ENCODE results near the gene GNAI3. TPM values are rescaled to one million over a fixed set of nuclear protein-coding genes. Genes with fewer than 3 reads are reported as not detected.

GNAI3 gene
- total RNA-seq, 1 experiment from 2014 or later = 9.9 TPM

DNA sequence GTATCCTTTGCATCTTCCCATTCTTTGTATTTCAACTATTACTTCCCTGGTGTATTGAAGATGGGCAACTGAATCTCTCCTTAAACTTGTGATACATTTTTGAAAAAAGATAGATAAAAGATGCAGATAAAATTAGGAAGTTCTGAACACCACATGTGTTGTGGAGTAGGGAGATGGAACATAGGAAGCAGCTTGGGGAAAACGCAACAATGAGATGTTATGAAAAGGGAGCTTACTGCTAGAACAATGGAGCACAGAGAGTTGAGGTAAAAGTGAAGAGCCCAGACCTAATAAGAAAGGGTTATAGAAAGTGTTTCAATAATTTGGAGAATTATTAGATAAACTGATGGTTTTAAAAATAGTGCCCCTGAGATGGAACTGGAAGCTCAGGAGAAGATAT is 20.9 kb downstream of the GNAI3 start:
- H4K8ac ChIP-seq (replicated peaks; ENCODE audit: insufficient read length, low read depth, low read length) = no peak overlapping the region
- Mint-ChIP-seq H3K4me3 (no peak overlapping the region), H3K36me3 (ENCODE audit: insufficient read depth in 1 of 3, low read depth in 3 of 3) (peaks cover 0 to 2% (median 0%) of the 10 kb centered on the region in 3 experiments; a peak in 1 of 7 replicates), H3K27me3 (ENCODE audit: low read depth) (no peaks in the 10 kb centered on the region), H3K9me3 (no peaks in the 10 kb centered on the region), H3K27ac (no peak overlapping the region), H3K4me1 (peaks cover 10 to 12% of the 10 kb centered on the region in 2 experiments)
- H2BK20ac ChIP-seq (ENCODE audit: low read depth, low read length, poor library complexity, severe bottlenecking) = no peak overlapping the region
- no peak overlapping the region for H3K56ac ChIP-seq (ENCODE audit: insufficient read length, low read depth, low read length)
- no peak overlapping the region for H2AK5ac ChIP-seq (ENCODE audit: insufficient read length, low read length)
- H4K5ac ChIP-seq (ENCODE audit: insufficient read length, low read depth, low read length) = no peak overlapping the region
- no peak overlapping the region for H3K14ac ChIP-seq (ENCODE audit: insufficient read depth, low read length)
- no peak overlapping the region for H3K4ac ChIP-seq (ENCODE audit: low read depth, low read length)
- H3K27ac ChIP-seq (ENCODE audit: insufficient read length, low read depth, low read length) = no peak overlapping the region
- no peaks in the 10 kb centered on the region for H3K9me3 ChIP-seq (ENCODE audit: control insufficient read depth, low read depth, low read length)
- no peaks in the 10 kb centered on the region for H3K27me3 ChIP-seq (ENCODE audit: insufficient read depth, low read length)
- no peak overlapping the region for H2AFZ ChIP-seq (ENCODE audit: low read length)
- peaks cover 4% of the 10 kb centered on the region; the same call in 1 of the 2 replicates for H3K4me1 ChIP-seq (ENCODE audit: insufficient read depth, low read length)
- H3K9ac ChIP-seq (ENCODE audit: extremely low read depth, insufficient read length, low read length) = no peak overlapping the region
- TF ChIP-seq, protein P1, sequence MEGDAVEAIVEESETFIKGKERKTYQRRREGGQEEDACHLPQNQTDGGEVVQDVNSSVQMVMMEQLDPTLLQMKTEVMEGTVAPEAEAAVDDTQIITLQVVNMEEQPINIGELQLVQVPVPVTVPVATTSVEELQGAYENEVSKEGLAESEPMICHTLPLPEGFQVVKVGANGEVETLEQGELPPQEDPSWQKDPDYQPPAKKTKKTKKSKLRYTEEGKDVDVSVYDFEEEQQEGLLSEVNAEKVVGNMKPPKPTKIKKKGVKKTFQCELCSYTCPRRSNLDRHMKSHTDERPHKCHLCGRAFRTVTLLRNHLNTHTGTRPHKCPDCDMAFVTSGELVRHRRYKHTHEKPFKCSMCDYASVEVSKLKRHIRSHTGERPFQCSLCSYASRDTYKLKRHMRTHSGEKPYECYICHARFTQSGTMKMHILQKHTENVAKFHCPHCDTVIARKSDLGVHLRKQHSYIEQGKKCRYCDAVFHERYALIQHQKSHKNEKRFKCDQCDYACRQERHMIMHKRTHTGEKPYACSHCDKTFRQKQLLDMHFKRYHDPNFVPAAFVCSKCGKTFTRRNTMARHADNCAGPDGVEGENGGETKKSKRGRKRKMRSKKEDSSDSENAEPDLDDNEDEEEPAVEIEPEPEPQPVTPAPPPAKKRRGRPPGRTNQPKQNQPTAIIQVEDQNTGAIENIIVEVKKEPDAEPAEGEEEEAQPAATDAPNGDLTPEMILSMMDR (conservative IDR thresholded peaks at IDR 0.05) = no peak
- no peaks in the 10 kb centered on the region for H4K20me1 ChIP-seq (ENCODE audit: control insufficient read depth, insufficient read depth, insufficient read length)
- WGBS (ENCODE audit: extremely low coverage, insufficient read length, low lambda C conversion rate) = no CpG with 5 or more reads among the region's 1 CpG
- no peak overlapping the region for H2BK12ac ChIP-seq (ENCODE audit: insufficient read length, low read depth, low read length)
- H4K91ac ChIP-seq (ENCODE audit: insufficient read length, low read depth, low read length) = no peak overlapping the region
- no peak overlapping the region for H2BK120ac ChIP-seq (ENCODE audit: low read depth, low read length, poor library complexity, severe bottlenecking)
- H3K23me2 ChIP-seq (ENCODE audit: insufficient read length, low read depth, low read length, poor library complexity, severe bottlenecking) = no peaks in the 10 kb centered on the region
- H3K79me1 ChIP-seq (ENCODE audit: insufficient read depth, low read depth, low read length, poor library complexity, severe bottlenecking) = peaks cover 3% of the 10 kb centered on the region
- H2BK5ac ChIP-seq (ENCODE audit: insufficient read length, low read length) = no peak overlapping the region
- no peak overlapping the region for H3K4me2 ChIP-seq (ENCODE audit: insufficient read depth, insufficient read length, low read length)
- no peak overlapping the region for H3T11ph ChIP-seq (ENCODE audit: low read length)
- peaks cover 11% of the 10 kb centered on the region; the same call in 1 of the 2 replicates for H3K79me2 ChIP-seq (ENCODE audit: insufficient read depth, low read length)
- H2BK15ac ChIP-seq (ENCODE audit: low read depth, low read length) = no peak overlapping the region
- no peak for DNase-seq
- no peak overlapping the region for H3K18ac ChIP-seq (ENCODE audit: insufficient read length, low read depth, low read length)
- no peak overlapping the region for H3K23ac ChIP-seq (ENCODE audit: insufficient read length, low read depth, low read length)

All from H9 (cell line).